Measurements from ENCODE around the gene PRR29.

The PRR29 gene

GRCh38 chr17:63963123-63963522 is 35.0 kb upstream of the PRR29 start:
- no peak for TF ChIP-seq REST (IDR thresholded peaks at IDR 0.05; ENCODE audit: insufficient replicate concordance, low read depth)
- TF ChIP-seq SPI1 (IDR thresholded peaks at IDR 0.05; ENCODE audit: borderline replicate concordance, low read depth), result no peak
- TF ChIP-seq POLR2AphosphoS5 (IDR thresholded peaks at IDR 0.05; ENCODE audit: low read depth), result no peak
- TF ChIP-seq GABPA (IDR thresholded peaks at IDR 0.05; ENCODE audit: low read depth), result no peak
- no peak for TF ChIP-seq CTCF (IDR thresholded peaks at IDR 0.05; ENCODE audit: insufficient read depth, low read length)
- no peak overlapping the region for H3K4me3 ChIP-seq (replicated peaks; ENCODE audit: insufficient read depth, low read length)
- no peaks in the 10 kb centered on the region for H3K27me3 ChIP-seq (ENCODE audit: insufficient read depth, poor library complexity, severe bottlenecking)
- no peak overlapping the region for H3K27ac ChIP-seq (replicated peaks)
- no peak for DNase-seq (ENCODE audit: low read depth in 1 of 2, low spot score in 1 of 2)

- TF ChIP-seq REST (IDR thresholded peaks at IDR 0.05; ENCODE audit: insufficient replicate concordance, low read depth), result no peak
- no peak for TF ChIP-seq CTCF (IDR thresholded peaks at IDR 0.05; ENCODE audit: insufficient read depth, low read length)
- no peak for TF ChIP-seq POLR2AphosphoS5 (IDR thresholded peaks at IDR 0.05; ENCODE audit: low read depth)
- no peak for TF ChIP-seq GABPA (IDR thresholded peaks at IDR 0.05; ENCODE audit: low read depth)
- no peak for TF ChIP-seq SPI1 (IDR thresholded peaks at IDR 0.05; ENCODE audit: borderline replicate concordance, low read depth)
Measured at GRCh38 chr17:63966646-63967264, 31.4 kb upstream of the PRR29 start.

GRCh38 chr17:63967953-63968352 is 30.2 kb upstream of the PRR29 start:
- Histone ChIP-seq H3K27ac (replicated peaks) (no peak overlapping the region), H3K4me3 (replicated peaks; ENCODE audit: insufficient read depth, low read length) (no peak overlapping the region), H3K27me3 (ENCODE audit: insufficient read depth, poor library complexity, severe bottlenecking) (no peaks in the 10 kb centered on the region)
- TF ChIP-seq GABPA (IDR thresholded peaks at IDR 0.05; ENCODE audit: low read depth), result no peak
- no peak for TF ChIP-seq CTCF (IDR thresholded peaks at IDR 0.05; ENCODE audit: insufficient read depth, low read length)
- TF ChIP-seq POLR2AphosphoS5 (IDR thresholded peaks at IDR 0.05; ENCODE audit: low read depth), result no peak
- TF ChIP-seq SPI1 (IDR thresholded peaks at IDR 0.05; ENCODE audit: borderline replicate concordance, low read depth), result no peak
- no peak for TF ChIP-seq REST (IDR thresholded peaks at IDR 0.05; ENCODE audit: insufficient replicate concordance, low read depth)
- DNase-seq (ENCODE audit: low read depth in 1 of 2, low spot score in 1 of 2), result no peak

More at GRCh38 chr17:63966646-63967264, 31.4 kb upstream of the PRR29 start:
- Histone ChIP-seq H3K4me3 (replicated peaks; ENCODE audit: insufficient read depth, low read length) (no peak overlapping the region), H3K27ac (replicated peaks) (no peak overlapping the region), H3K27me3 (ENCODE audit: insufficient read depth, poor library complexity, severe bottlenecking) (no peaks in the 10 kb centered on the region)
- DNase-seq (ENCODE audit: low read depth in 1 of 2, low spot score in 1 of 2), result no peak

Measured in HL-60 (cell line).